Adipocyte (in vitro differentiated cells): ENCODE data around the gene ZBTB20.

Experiments used
- DNase-seq: peaks from one replicate; pipeline ENCODE4 v3.0.0-alpha.2; 2015; ENCODE audit warnings: low read depth
- H3K27me3 ChIP-seq: replicated peaks from 2 replicates; pipeline ENCODE4 v1.7.0; 2013; ENCODE audit warnings: mild to moderate bottlenecking, low read length, moderate library complexity; ENCODE audit not compliant: control insufficient read depth, insufficient read depth
- H3K36me3 ChIP-seq: 2 replicates; pipeline ENCODE4 v1.7.0; 2013; ENCODE audit warnings: low read length, mild to moderate bottlenecking, moderate library complexity; ENCODE audit not compliant: control insufficient read depth, insufficient read depth, severe bottlenecking
- H3K4me1 ChIP-seq: 2 replicates; pipeline ENCODE4 v1.7.0; 2013; ENCODE audit warnings: mild to moderate bottlenecking, low read length, moderate library complexity; ENCODE audit not compliant: control insufficient read depth, insufficient read depth
- H3K4me3 ChIP-seq: 2 replicates; pipeline ENCODE4 v1.7.0; 2013; ENCODE audit warnings: mild to moderate bottlenecking, low read length, moderate library complexity
- H3K9ac ChIP-seq: 2 replicates; pipeline ENCODE4 v1.7.0; 2013; ENCODE audit warnings: mild to moderate bottlenecking, low read length, moderate library complexity
- H3K9me3 ChIP-seq: 2 replicates; pipeline ENCODE4 v1.7.0; 2013; ENCODE audit warnings: mild to moderate bottlenecking, low read length, moderate library complexity; ENCODE audit not compliant: control insufficient read depth

Gene ZBTB20

GRCh38 chr3:114455432-114455831, 691.7 kb downstream of the ZBTB20 start:
- Histone ChIP-seq H3K9me3 (no peaks in the 10 kb centered on the region), H3K4me1 (peaks cover 31% of the 10 kb centered on the region), H3K27me3 (no peaks in the 10 kb centered on the region), H3K36me3 (no peaks in the 10 kb centered on the region), H3K4me3 (peak overlapping the region; percentile 77), H3K9ac (no peak overlapping the region)
- DNase-seq, result no peak

GRCh38 chr3:114454551-114455251, 692.4 kb downstream of the ZBTB20 start:
- Histone ChIP-seq H3K4me3 (peak overlapping the region; percentile 77), H3K9ac (peak overlapping the region; percentile 60), H3K9me3 (no peaks in the 10 kb centered on the region), H3K27me3 (no peaks in the 10 kb centered on the region), H3K4me1 (peaks cover 31% of the 10 kb centered on the region), H3K36me3 (no peaks in the 10 kb centered on the region)
- DNase-seq, result peak; percentile 23

GRCh38 chr3:114453361-114453780, 693.7 kb downstream of the ZBTB20 start:
- H3K4me1 ChIP-seq, result peaks cover 36% of the 10 kb centered on the region
- no peak overlapping the region for H3K4me3 ChIP-seq
- H3K9ac ChIP-seq, result no peak overlapping the region
- DNase-seq, result no peak
- H3K27me3 ChIP-seq, result no peaks in the 10 kb centered on the region
- H3K36me3 ChIP-seq, result no peaks in the 10 kb centered on the region
- no peaks in the 10 kb centered on the region for H3K9me3 ChIP-seq

- Histone ChIP-seq H3K36me3 (no peaks in the 10 kb centered on the region), H3K9ac (no peak overlapping the region), H3K9me3 (no peaks in the 10 kb centered on the region), H3K4me3 (no peak overlapping the region), H3K4me1 (peaks cover 36% of the 10 kb centered on the region), H3K27me3 (no peaks in the 10 kb centered on the region)
- no peak for DNase-seq
These were observed 694.2 kb downstream of the ZBTB20 start for GRCh38 chr3:114452937-114453336.

DNA sequence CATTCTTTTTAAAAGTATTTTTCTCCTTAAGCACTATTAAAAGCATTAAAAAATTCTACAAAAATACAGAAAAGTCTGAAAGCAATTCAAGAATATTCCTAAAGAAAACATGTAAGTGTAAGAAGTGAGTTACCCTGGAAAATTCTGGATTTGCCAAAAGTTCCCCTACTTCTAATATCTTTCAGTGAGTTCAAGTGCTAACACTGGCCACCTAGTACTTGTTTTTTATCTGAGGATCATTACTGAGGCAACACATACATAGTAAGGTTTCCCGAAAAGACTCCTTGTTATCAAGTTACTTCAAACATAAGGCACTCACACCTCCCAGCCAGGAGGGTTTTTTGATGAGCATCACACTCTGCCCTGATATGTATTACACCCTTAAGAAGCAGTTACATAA, 694.8 kb downstream of the ZBTB20 start:
- Histone ChIP-seq H3K9ac (peak overlapping the region; percentile 44), H3K9me3 (no peaks in the 10 kb centered on the region), H3K4me1 (peaks cover 36% of the 10 kb centered on the region), H3K27me3 (no peaks in the 10 kb centered on the region), H3K36me3 (no peaks in the 10 kb centered on the region), H3K4me3 (no peak overlapping the region)
- DNase-seq, result no peak

DNA sequence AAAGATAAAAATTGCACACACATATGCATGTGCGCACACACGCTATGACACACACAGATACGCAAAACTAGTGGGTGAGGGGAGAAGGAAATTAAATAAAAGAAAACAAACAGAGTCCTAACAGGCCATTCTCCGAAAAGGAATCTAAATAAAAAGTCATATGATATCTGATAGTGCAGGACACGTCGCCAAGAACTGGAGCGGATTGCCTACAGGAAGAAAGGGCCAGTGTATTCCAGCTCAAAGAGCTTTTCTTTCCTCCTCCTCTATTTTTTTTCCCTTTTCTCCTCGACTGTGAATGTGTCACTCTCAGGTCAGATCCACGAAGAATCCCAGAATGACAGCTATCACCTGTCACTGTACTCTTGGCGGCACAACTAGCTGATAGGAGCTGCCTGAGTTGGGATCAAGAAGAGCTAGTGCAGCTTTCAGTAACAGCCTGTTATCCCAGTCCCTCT, 695.5 kb downstream of the ZBTB20 start:
- Histone ChIP-seq H3K4me1 (peaks cover 36% of the 10 kb centered on the region), H3K27me3 (no peaks in the 10 kb centered on the region), H3K36me3 (no peaks in the 10 kb centered on the region), H3K4me3 (peak overlapping the region; percentile 69), H3K9me3 (no peaks in the 10 kb centered on the region), H3K9ac (peak overlapping the region; percentile 44)
- no peak for DNase-seq

DNA sequence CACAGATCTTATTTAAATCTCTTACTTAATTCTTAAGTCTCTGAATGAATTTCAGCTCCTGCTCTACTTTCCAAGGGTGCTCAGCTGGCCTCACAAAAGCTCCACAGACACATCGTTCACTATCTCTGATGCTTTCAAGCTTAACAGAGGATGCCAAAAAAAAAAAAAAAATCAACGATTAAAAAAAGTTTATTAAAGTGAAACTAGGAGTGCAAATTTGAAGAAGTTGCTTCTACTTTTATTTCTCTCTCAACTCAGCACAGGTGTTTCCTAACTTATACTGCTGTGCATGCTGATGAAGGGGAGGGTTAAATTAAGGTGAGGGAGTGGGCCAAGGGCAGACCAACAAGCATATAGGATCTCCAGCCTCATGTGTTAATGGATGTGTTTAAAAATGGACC, 696.0 kb downstream of the ZBTB20 start:
- H3K4me3 ChIP-seq, result peak overlapping the region; percentile 69
- no peaks in the 10 kb centered on the region for H3K27me3 ChIP-seq
- peak overlapping the region; percentile 44 for H3K9ac ChIP-seq
- no peaks in the 10 kb centered on the region for H3K9me3 ChIP-seq
- H3K4me1 ChIP-seq, result peaks cover 36% of the 10 kb centered on the region
- H3K36me3 ChIP-seq, result no peaks in the 10 kb centered on the region
- no peak for DNase-seq

DNA sequence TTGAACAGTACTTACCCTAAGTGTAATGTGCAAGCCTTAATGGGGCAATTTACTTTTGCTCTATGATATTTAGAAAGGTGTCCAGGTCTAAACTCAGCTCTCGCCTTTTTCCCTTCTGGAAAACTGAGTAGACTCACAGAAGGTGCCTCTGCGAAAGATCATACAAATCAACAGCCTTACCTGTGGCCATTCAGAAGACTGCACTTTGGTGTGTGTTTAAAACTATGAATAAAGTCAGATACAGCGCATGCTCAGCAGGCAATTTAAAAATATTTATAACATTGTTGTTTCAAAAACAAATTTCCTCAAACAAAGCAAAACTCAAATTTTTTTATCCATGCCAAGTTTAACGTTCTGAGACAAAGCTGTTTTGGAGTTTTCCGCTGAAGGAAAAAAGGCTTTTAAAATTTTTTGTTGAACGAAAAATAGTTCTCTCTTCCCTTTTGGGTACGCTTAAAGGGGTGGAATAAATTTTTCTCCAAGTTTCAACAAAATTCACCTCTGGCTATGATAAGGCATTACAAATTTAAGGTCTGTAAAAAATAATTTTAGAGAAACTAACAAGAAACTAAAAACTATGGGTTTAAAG, 697.0 kb downstream of the ZBTB20 start:
- Histone ChIP-seq H3K9ac (no peak overlapping the region), H3K4me3 (no peak overlapping the region), H3K36me3 (no peaks in the 10 kb centered on the region), H3K27me3 (no peaks in the 10 kb centered on the region), H3K9me3 (no peaks in the 10 kb centered on the region), H3K4me1 (peaks cover 32% of the 10 kb centered on the region)
- DNase-seq, result no peak

DNA sequence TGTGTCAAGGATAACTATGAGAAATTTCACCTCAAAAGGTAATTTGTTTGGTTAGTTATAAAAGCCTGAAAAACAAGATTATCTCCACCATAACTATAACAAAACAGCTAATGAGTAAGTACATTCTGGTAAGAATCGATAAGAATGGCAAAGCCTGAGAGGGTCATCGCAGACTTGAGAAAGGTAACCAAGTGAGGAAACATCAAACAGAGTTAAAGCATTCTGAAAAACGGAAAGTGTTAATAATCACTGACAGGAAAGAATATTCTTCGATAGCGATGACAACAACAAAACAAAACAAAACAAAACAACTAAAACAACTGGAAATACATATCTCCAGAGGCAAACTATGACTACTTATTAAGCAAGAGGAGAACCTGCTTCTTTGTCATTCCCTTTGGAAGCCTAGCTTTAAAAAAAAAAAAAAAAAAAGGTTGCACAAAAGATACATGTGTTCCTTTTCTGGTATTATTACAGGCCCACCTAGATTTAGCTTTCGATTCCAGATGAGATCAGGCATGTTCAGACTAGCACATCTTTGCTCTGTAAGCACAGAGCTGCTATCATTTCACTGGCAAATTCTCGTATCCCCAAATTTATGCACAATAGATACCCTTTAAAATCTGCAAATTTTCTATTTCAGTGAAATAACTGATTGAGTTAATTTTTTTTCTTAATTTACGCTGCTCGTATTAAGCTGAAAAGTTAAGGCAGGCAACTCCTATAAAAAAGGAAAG, 697.6 kb downstream of the ZBTB20 start:
- Histone ChIP-seq H3K4me1 (peaks cover 26% of the 10 kb centered on the region), H3K9me3 (no peaks in the 10 kb centered on the region), H3K9ac (no peak overlapping the region), H3K27me3 (no peaks in the 10 kb centered on the region), H3K36me3 (no peaks in the 10 kb centered on the region), H3K4me3 (no peak overlapping the region)
- DNase-seq, result no peak

DNA sequence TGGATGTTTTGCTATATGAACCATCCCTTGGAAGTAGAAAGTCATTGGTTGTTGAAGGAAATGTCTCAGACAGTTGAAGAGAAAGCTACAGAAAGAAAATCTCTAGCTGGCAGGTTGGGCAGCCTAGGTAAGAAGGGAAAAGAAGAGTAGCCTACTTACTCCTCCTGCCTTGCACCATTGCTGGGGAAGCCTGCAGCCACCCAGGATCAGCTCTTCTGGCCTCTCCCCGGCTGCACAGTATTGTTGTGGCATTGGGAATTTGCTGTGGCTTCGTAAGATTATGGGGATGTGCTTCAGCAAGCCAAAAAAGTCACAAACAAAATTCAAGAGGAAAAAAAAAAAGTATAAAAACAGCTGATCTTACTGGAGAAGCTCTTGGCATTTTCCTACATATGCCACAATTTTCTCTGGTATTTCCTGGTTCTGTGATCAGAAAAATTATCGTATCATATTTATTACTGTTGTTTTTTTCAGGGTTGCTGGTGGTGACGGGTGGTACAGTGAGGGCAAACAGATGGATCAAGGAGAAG, 699.1 kb downstream of the ZBTB20 start:
- Histone ChIP-seq H3K36me3 (no peaks in the 10 kb centered on the region), H3K4me3 (no peak overlapping the region)

DNA sequence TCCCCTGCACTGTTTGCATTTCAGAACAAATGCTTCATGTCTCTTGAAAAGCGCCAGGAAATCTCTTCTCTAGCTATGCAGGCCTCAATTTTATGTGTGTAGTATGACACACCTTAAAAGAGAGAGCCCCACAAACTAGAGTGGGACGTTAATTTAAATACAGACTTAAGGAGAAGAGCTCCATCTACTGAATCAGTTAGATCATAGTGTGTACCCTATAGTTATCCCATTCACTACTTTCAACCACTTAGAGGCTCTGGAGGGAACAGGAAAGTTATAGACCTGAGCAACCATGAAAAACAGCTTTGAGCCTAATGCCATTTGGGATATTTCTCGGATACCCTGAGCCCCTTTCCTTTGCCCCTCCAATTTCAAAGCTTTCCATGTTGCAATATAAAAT, 699.5 kb downstream of the ZBTB20 start:
- H3K4me1 ChIP-seq, result peaks cover 22% of the 10 kb centered on the region
- no peaks in the 10 kb centered on the region for H3K36me3 ChIP-seq
- no peak overlapping the region for H3K4me3 ChIP-seq
- DNase-seq, result no peak
- H3K27me3 ChIP-seq, result no peaks in the 10 kb centered on the region
- H3K9ac ChIP-seq, result no peak overlapping the region
- H3K9me3 ChIP-seq, result no peaks in the 10 kb centered on the region

More for the DNA sequence above, 699.1 kb downstream of the ZBTB20 start:
- no peaks in the 10 kb centered on the region for H3K27me3 ChIP-seq
- DNase-seq, result no peak
- H3K9ac ChIP-seq, result no peak overlapping the region
- H3K4me1 ChIP-seq, result peaks cover 21% of the 10 kb centered on the region
- H3K9me3 ChIP-seq, result no peaks in the 10 kb centered on the region
